Nephron progenitor cell (in vitro differentiated cells): ENCODE measurements around the gene METAP2.

ENCODE experiments used
- DNase-seq: peaks from one replicate; pipeline ENCODE4 v3.0.0; 2021
- H3K27ac Mint-ChIP-seq: 2 replicates; pipeline ENCODE4 v1.8.0; 2021; ENCODE audit warnings: mild to moderate bottlenecking, moderate library complexity, mixed read lengths
- H3K27me3 Mint-ChIP-seq: 2 replicates; pipeline ENCODE4 v1.8.0; 2021; ENCODE audit warnings: mild to moderate bottlenecking, low read depth, mixed read lengths; ENCODE audit not compliant: poor library complexity
- H3K36me3 Mint-ChIP-seq: 2 replicates; pipeline ENCODE4 v1.8.0; 2021; ENCODE audit warnings: low read depth, mixed read lengths
- H3K4me1 Mint-ChIP-seq: 2 replicates; pipeline ENCODE4 v1.8.0; 2021; ENCODE audit warnings: mixed read lengths
- H3K4me3 Mint-ChIP-seq: 2 replicates; pipeline ENCODE4 v1.8.0; 2021; ENCODE audit warnings: mild to moderate bottlenecking, moderate library complexity, mixed read lengths
- H3K9me3 Mint-ChIP-seq: 2 replicates; pipeline ENCODE4 v1.8.0; 2021; ENCODE audit warnings: mild to moderate bottlenecking, moderate library complexity, mixed read lengths
- TF ChIP-seq, protein P1 (sequence below): fragments of 200-600 bp; sonication (generic); IDR thresholded peaks from 2 replicates; pipeline ENCODE4 v1.5.0; 2021; ENCODE audit warnings: antibody characterized with exemption

The METAP2 gene

DNA sequence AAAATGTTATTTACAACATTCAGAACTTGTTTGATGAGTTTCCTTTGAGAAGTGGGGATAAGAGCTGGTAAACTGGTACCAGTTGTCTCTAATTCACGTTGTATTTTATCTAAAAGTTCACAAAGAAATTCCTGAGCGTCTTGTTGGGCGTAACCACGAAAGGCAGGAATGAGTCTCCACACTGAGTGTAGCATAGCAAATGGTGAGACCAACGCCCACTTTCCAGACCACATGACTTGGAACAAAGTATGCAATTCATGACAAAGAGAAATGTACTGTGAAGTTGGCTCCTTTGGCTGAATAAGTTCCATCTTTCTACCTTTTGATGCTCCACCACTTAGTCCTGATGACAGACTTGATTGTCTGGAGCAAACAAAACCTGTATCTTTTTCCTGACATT lies 58.9 kb downstream of the METAP2 start:
- H3K4me1 Mint-ChIP-seq: peaks cover 5% of the 10 kb centered on the region
- no peak overlapping the region for H3K27ac Mint-ChIP-seq
- H3K27me3 Mint-ChIP-seq: peaks cover 3% of the 10 kb centered on the region
- no peaks in the 10 kb centered on the region for H3K36me3 Mint-ChIP-seq
- TF ChIP-seq, protein P1, sequence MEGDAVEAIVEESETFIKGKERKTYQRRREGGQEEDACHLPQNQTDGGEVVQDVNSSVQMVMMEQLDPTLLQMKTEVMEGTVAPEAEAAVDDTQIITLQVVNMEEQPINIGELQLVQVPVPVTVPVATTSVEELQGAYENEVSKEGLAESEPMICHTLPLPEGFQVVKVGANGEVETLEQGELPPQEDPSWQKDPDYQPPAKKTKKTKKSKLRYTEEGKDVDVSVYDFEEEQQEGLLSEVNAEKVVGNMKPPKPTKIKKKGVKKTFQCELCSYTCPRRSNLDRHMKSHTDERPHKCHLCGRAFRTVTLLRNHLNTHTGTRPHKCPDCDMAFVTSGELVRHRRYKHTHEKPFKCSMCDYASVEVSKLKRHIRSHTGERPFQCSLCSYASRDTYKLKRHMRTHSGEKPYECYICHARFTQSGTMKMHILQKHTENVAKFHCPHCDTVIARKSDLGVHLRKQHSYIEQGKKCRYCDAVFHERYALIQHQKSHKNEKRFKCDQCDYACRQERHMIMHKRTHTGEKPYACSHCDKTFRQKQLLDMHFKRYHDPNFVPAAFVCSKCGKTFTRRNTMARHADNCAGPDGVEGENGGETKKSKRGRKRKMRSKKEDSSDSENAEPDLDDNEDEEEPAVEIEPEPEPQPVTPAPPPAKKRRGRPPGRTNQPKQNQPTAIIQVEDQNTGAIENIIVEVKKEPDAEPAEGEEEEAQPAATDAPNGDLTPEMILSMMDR: no peak
- DNase-seq: no peak
- H3K4me3 Mint-ChIP-seq: no peak overlapping the region
- H3K9me3 Mint-ChIP-seq: no peaks in the 10 kb centered on the region

DNA sequence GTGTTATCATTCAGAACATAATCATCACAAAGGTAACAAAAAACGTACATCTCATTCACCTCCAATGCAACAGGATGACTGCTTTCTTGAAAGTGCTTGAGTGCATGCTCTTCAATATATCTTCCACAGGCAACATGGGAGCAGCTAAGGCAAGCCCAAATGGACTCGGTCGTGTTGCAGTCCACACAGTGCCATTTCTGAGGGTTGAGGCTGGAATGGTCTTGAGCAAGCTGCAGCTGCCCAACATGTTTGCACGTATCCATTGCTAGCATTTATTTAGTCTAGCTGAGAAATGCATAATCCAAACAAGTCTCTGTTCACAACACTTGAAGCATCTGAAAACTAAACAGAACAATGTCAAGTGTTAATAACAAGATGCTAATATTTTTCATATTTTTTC lies 60.0 kb downstream of the METAP2 start:
- H3K4me3 Mint-ChIP-seq: no peak overlapping the region

DNA sequence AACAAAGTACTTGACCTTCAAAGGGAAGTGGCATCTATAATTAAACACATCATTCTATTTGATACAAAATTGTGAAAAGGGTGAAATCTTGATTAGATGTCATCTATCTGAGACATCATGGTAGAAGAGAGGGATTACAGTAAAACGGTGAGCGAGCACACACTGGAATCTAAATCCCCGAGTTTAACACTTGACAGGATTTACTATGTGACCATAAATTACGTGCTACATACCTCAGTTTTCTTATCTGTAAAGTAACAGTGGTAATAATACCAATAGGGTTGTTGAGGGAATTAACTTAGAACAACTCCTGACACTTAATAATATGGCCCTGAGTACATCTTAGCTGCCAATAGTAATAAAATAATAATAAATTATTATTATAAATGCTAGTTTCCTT lies 64.1 kb downstream of the METAP2 start:
- Mint-ChIP-seq H3K4me1 (peaks cover 10% of the 10 kb centered on the region), H3K27ac (no peak overlapping the region), H3K4me3 (no peak overlapping the region), H3K36me3 (no peaks in the 10 kb centered on the region), H3K9me3 (no peaks in the 10 kb centered on the region), H3K27me3 (peaks cover 3% of the 10 kb centered on the region)
- no peak for DNase-seq
- TF ChIP-seq, protein P1: no peak

More for the DNA sequence above, 60.0 kb downstream of the METAP2 start:
- Mint-ChIP-seq H3K4me1 (peaks cover 10% of the 10 kb centered on the region), H3K36me3 (no peaks in the 10 kb centered on the region), H3K27me3 (peaks cover 3% of the 10 kb centered on the region), H3K27ac (no peak overlapping the region), H3K9me3 (no peaks in the 10 kb centered on the region)
- no peak for DNase-seq
- TF ChIP-seq, protein P1: no peak

DNA sequence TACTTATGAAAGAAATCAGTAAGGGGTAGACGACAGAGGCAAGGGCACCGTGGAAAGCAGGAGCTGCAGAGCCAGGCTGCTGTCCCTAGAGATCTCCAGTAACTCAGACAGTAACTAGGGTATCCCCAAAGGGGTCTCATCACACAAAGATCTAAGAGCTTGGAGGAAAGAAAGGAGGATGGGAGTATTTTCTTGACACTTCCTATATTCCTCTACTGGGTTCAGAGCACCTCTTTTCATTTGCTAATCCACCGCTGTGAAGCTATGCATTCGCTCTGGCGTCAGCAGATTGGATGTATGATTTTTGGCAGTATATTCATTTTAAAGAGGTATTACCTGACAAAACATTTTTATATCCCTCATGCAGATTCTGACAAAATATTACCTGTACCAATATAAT lies 64.7 kb downstream of the METAP2 start:
- Mint-ChIP-seq H3K4me3 (no peak overlapping the region), H3K36me3 (no peaks in the 10 kb centered on the region), H3K27me3 (peaks cover 3% of the 10 kb centered on the region), H3K27ac (no peak overlapping the region), H3K4me1 (peaks cover 10% of the 10 kb centered on the region), H3K9me3 (no peaks in the 10 kb centered on the region)
- DNase-seq: no peak
- TF ChIP-seq, protein P1: no peak

DNA sequence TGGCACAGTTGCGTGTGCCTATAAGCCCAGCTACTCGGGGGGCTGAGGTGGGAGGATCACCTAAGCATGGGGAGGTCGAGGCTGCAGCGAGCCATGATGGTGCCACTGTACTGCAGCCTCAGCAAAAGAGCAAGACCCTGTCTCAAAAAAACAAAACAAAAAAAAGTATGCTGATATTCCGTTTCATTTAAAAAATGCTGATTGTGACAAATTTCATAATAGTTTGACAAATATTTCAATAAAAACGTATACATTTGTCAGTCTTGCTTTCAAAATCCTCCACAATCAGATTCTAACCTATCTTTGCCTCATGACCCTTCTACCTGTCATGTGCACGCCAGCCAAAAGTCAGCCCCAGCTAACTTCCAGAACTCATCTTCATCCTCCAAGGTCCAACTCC lies 67.5 kb downstream of the METAP2 start:
- H3K9me3 Mint-ChIP-seq: no peaks in the 10 kb centered on the region
- no peaks in the 10 kb centered on the region for H3K36me3 Mint-ChIP-seq
- peaks cover 7% of the 10 kb centered on the region for H3K4me1 Mint-ChIP-seq
- DNase-seq: no peak
- H3K27me3 Mint-ChIP-seq: peaks cover 21% of the 10 kb centered on the region
- TF ChIP-seq, protein P1: no peak
- H3K27ac Mint-ChIP-seq: no peak overlapping the region
- no peak overlapping the region for H3K4me3 Mint-ChIP-seq

DNA sequence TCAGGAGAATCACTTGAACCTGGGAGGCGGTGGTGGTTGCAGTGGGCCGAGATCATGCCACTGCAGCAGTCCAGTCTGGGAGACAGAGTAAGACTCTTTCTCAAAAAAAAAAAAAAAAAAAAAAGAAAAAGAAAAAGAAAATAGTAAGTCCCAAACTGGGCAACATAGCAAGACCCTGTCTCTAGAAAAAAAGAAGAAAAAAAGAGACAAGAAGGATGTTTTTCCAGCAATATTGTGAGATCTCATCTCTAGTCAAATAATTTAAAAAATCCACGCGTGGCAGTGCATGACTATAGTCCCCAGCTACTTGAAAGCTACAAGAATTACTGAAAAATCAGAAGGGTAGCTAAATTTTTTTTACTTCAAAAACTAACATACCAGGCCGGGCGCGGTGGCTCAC lies 69.4 kb downstream of the METAP2 start:
- Mint-ChIP-seq H3K9me3 (peaks cover 4% of the 10 kb centered on the region), H3K4me3 (no peak overlapping the region), H3K27ac (no peak overlapping the region), H3K36me3 (no peaks in the 10 kb centered on the region), H3K4me1 (peaks cover 18% of the 10 kb centered on the region), H3K27me3 (peaks cover 40% of the 10 kb centered on the region)
- DNase-seq: no peak
- TF ChIP-seq, protein P1: no peak
